Caco-2 (cell line): ENCODE data around the gene PNPLA1. TPM values are rescaled to one million over a fixed set of nuclear protein-coding genes. Genes with fewer than 3 reads are reported as not detected.

Source experiments
- BruUV-seq: library from RNA; stranded (reverse); fragments of 400-500 nt; replicated peaks from 2 replicates; lab custom pipeline; 2021; lab: Mats Ljungman, UMichigan
- CTCF ChIA-PET: fragments of 300-600 bp; sonication (Branson Sonifier 250); formaldehyde crosslinking; loops from one replicate; lab custom pipeline; 2022; ENCODE audit warnings: antibody characterized with exemption; lab: Charles Lee
- POLR2A ChIA-PET: fragments of 300-600 bp; sonication (Branson Sonifier 250); formaldehyde crosslinking; loops from one replicate; lab custom pipeline; 2022; ENCODE audit warnings: antibody characterized with exemption; lab: Charles Lee
- DNase-seq, 2 experiments: peaks; one replicate each; pipeline versions ENCODE4 v3.0.0 to v3.0.0-alpha.2; 2020 to 2022
- H3K27me3 ChIP-seq: replicated peaks from 2 replicates; pipeline ENCODE4 v1.6.0; 2011; ENCODE audit warnings: low read length; ENCODE audit not compliant: control insufficient read depth, insufficient read depth
- H3K36me3 ChIP-seq: 2 replicates; pipeline ENCODE4 v1.5.1; 2011; ENCODE audit warnings: low read length; ENCODE audit not compliant: control insufficient read depth, insufficient read depth
- H3K4me1 ChIP-seq: fragments of 250-450 bp; sonication (Bioruptor Pico); 2 replicates; pipeline ENCODE4 v1.5.1; 2020; ENCODE audit warnings: mild to moderate bottlenecking
- H3K4me3 ChIP-seq: 2 replicates; pipeline ENCODE4 v1.5.1; 2011; ENCODE audit warnings: low read depth, mild to moderate bottlenecking, control low read depth, low read length
- H3K9me3 ChIP-seq: fragments of 250-450 bp; sonication (Bioruptor Pico); 2 replicates; pipeline ENCODE4 v1.5.1; 2020; ENCODE audit warnings: mild to moderate bottlenecking, moderate library complexity
- H3K27ac Mint-ChIP-seq: one replicate; pipeline ENCODE4 v1.8.0; 2022; ENCODE audit warnings: mixed read lengths; ENCODE audit not compliant: unreplicated experiment
- H3K27me3 Mint-ChIP-seq: one replicate; pipeline ENCODE4 v1.8.0; 2022; ENCODE audit warnings: mixed read lengths; ENCODE audit not compliant: insufficient read depth, unreplicated experiment
- H3K36me3 Mint-ChIP-seq: one replicate; pipeline ENCODE4 v1.8.0; 2022; ENCODE audit warnings: mild to moderate bottlenecking, mixed read lengths; ENCODE audit not compliant: insufficient read depth, unreplicated experiment
- H3K4me1 Mint-ChIP-seq: one replicate; pipeline ENCODE4 v1.8.0; 2022; ENCODE audit warnings: low read depth, mixed read lengths; ENCODE audit not compliant: unreplicated experiment
- H3K4me3 Mint-ChIP-seq: one replicate; pipeline ENCODE4 v1.8.0; 2022; ENCODE audit warnings: mild to moderate bottlenecking, moderate library complexity, mixed read lengths; ENCODE audit not compliant: unreplicated experiment
- H3K9me3 Mint-ChIP-seq: one replicate; pipeline ENCODE4 v1.8.0; 2022; ENCODE audit warnings: mixed read lengths; ENCODE audit not compliant: unreplicated experiment
- CTCF ChIP-seq, 2 experiments: fragments of 200-600 bp in 1 of 2; IDR thresholded peaks; 1 replicate in 1 of 2; 2 replicates in 1 of 2; pipeline versions ENCODE4 v1.5.1 to v1.8.0; 2011 to 2022; ENCODE audit warnings: antibody characterized with exemption in 1 of 2, control low read depth in 1 of 2, inconsistent platforms in 1 of 2, low read depth in 1 of 2, low read length in 1 of 2, mild to moderate bottlenecking in 1 of 2, moderate library complexity in 1 of 2; ENCODE audit not compliant: insufficient read depth in 1 of 2, severe bottlenecking in 1 of 2, unreplicated experiment in 1 of 2
- intact Hi-C: fragments of 100-400 bp; cut with micrococcal nuclease; formaldehyde crosslinking; loops from one replicate; pipeline ENCODE4 v1.10.0; 2022; ENCODE audit not compliant: unreplicated experiment
- total RNA-seq: library from RNA; stranded (reverse); gene quantifications from 2 replicates; pipeline ENCODE4 v1.2.3, GENCODE V29; 2022

PNPLA1 gene
- total RNA-seq, 1 experiment from 2014 or later, result 0.25 TPM

- intact Hi-C loops, result no loop called here
- peaks cover 20% of the 10 kb centered on the region for H3K4me1 ChIP-seq
- H3K27me3 ChIP-seq, result no peaks in the 10 kb centered on the region
- Mint-ChIP-seq H3K27me3 (no peaks in the 10 kb centered on the region), H3K27ac (no peak overlapping the region), H3K36me3 (no peaks in the 10 kb centered on the region), H3K4me3 (no peak overlapping the region), H3K9me3 (no peaks in the 10 kb centered on the region), H3K4me1 (peaks cover 12% of the 10 kb centered on the region)
- no TSS peak for BruUV-seq
- ChIA-PET CTCF (interaction anchor here (0.9 to 1.4 kb wide), 2 partner anchors 13 to 45 kb away, joined by 3 read pairs; no protein-coding TSS in a partner anchor), POLR2A (no interaction called here)
- no peaks in the 10 kb centered on the region for H3K36me3 ChIP-seq
- H3K4me3 ChIP-seq, result no peak overlapping the region
- TF ChIP-seq CTCF (IDR thresholded peaks at IDR 0.05; ENCODE audit: insufficient read depth in 1 of 2, low read depth in 1 of 2, low read length in 1 of 2, severe bottlenecking in 1 of 2, unreplicated experiment in 1 of 2), result no peak
- no peaks in the 10 kb centered on the region; the same call in 1 of the 2 replicates for H3K9me3 ChIP-seq
- peak in 1 of 2 experiments; percentile 20 for DNase-seq
Observed at GRCh38 chr6:36347621-36348020, 77.8 kb downstream of the PNPLA1 start.

DNA sequence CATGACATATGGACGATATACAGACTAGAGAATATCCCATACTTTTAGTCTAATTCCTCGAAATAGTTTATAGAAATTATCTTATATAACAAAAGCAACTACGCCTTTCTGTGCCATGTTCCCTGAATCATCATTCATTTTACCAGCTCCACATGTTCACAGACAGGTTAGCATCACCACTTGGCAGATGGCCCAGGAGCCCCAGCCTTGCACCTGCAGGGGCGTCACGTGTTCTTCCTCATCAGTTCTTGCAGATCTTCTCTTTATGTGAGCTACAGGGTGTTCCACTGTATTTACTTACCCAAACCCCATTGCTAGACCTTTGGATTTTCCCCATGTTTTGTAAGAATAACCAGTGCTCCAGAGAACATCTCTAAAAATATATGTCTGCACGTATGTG lies 79.4 kb downstream of the PNPLA1 start:
- CTCF ChIA-PET, result no interaction called here
- H3K9me3 Mint-ChIP-seq, result no peaks in the 10 kb centered on the region
- H3K36me3 ChIP-seq, result no peaks in the 10 kb centered on the region
- no peaks in the 10 kb centered on the region for H3K27me3 ChIP-seq
- no peaks in the 10 kb centered on the region for H3K36me3 Mint-ChIP-seq
- DNase-seq, result no peak
- no peak overlapping the region for H3K4me3 ChIP-seq
- intact Hi-C loops, result no loop called here
- no peak overlapping the region for H3K27ac Mint-ChIP-seq
- no peak overlapping the region for H3K4me3 Mint-ChIP-seq
- no peak for TF ChIP-seq CTCF (IDR thresholded peaks at IDR 0.05; ENCODE audit: insufficient read depth in 1 of 2, low read depth in 1 of 2, low read length in 1 of 2, severe bottlenecking in 1 of 2, unreplicated experiment in 1 of 2)
- peaks cover 19% of the 10 kb centered on the region for H3K4me1 Mint-ChIP-seq
- BruUV-seq, result no TSS peak
- no peaks in the 10 kb centered on the region; the same call in 1 of the 2 replicates for H3K9me3 ChIP-seq
- peaks cover 20% of the 10 kb centered on the region for H3K4me1 ChIP-seq
- H3K27me3 Mint-ChIP-seq, result no peaks in the 10 kb centered on the region
- POLR2A ChIA-PET, result no interaction called here

DNA sequence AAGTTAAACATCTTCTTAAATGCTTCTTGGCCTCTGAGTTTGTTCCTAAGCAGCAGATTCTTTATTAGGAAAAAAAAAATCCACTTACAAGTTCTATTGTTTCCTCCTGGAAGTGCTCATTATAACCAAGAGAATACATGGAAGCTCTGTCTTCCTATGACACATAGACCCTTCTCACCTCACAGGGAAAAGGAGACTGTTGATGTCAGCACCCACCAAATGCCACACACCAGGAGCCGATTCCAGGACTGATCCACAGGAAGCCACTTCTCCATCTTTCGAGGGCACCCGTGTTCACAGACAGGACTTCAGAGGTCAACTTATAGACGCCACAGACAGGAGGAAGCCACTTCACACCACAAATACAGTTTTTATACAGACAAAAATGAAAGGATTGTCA lies 80.2 kb downstream of the PNPLA1 start:
- Mint-ChIP-seq H3K4me1 (peaks cover 19% of the 10 kb centered on the region), H3K36me3 (no peaks in the 10 kb centered on the region), H3K27me3 (no peaks in the 10 kb centered on the region), H3K27ac (no peak overlapping the region), H3K4me3 (no peak overlapping the region), H3K9me3 (no peaks in the 10 kb centered on the region)
- DNase-seq, result no peak
- Histone ChIP-seq H3K36me3 (no peaks in the 10 kb centered on the region), H3K4me3 (no peak overlapping the region), H3K9me3 (no peaks in the 10 kb centered on the region; the same call in 1 of the 2 replicates), H3K27me3 (no peaks in the 10 kb centered on the region), H3K4me1 (peaks cover 20% of the 10 kb centered on the region)
- POLR2A ChIA-PET, result interaction anchor here (1.3 kb wide), 1 partner anchor 15 kb away, joined by 3 read pairs; no protein-coding TSS in a partner anchor
- no TSS peak for BruUV-seq
- CTCF ChIA-PET, result interaction anchor here (0.8 to 1.8 kb wide), 2 partner anchors 9 to 48 kb away, joined by 4 to 14 read pairs; no protein-coding TSS in a partner anchor
- intact Hi-C loops, result no loop called here
- TF ChIP-seq CTCF (IDR thresholded peaks at IDR 0.05; ENCODE audit: insufficient read depth in 1 of 2, low read depth in 1 of 2, low read length in 1 of 2, severe bottlenecking in 1 of 2, unreplicated experiment in 1 of 2), result no peak
